A549 (cell line): ENCODE results near the gene SETD1B. TPM values are rescaled to one million over a fixed set of nuclear protein-coding genes. Genes with fewer than 3 reads are reported as not detected.

Experiments used
- ATOH8 ChIP-seq: fragments of 250-450 bp; sonication (Bioruptor Pico); IDR thresholded peaks from 2 replicates; pipeline ENCODE4 v1.5.0; 2020; ENCODE audit warnings: low read depth, mild to moderate bottlenecking, moderate library complexity
- CBX2 ChIP-seq: fragments of 200-600 bp; sonication (generic); IDR thresholded peaks from 2 replicates; pipeline ENCODE4 v1.6.1; 2016; ENCODE audit warnings: low read depth, mild to moderate bottlenecking, borderline replicate concordance
- CHD2 ChIP-seq: fragments of 150-350 bp; IDR thresholded peaks from 2 replicates; pipeline ENCODE4 v1.6.1; 2014; ENCODE audit warnings: low read length; ENCODE audit not compliant: partially characterized antibody
- CHD4 ChIP-seq: fragments of 200-600 bp; sonication (generic); IDR thresholded peaks from 2 replicates; pipeline ENCODE4 v1.6.1; 2016; ENCODE audit warnings: antibody characterized with exemption, mild to moderate bottlenecking, borderline replicate concordance
- CTCF ChIP-seq: fragments of >200 bp; sonication (Bioruptor Twin); formaldehyde crosslinking; IDR thresholded peaks from 3 replicates; pipeline ENCODE4 v1.5.1; 2016
- E2F6 ChIP-seq: IDR thresholded peaks from 2 replicates; pipeline ENCODE4 v1.6.1; 2012; ENCODE audit warnings: low read depth, borderline replicate concordance
- EHF ChIP-seq: fragments of 250-450 bp; sonication (Bioruptor Pico); IDR thresholded peaks from 2 replicates; pipeline ENCODE4 v1.5.0; 2020; ENCODE audit warnings: mild to moderate bottlenecking
- EHMT2 ChIP-seq: fragments of 200-600 bp; sonication (generic); IDR thresholded peaks from 2 replicates; pipeline ENCODE4 v1.6.1; 2016; ENCODE audit warnings: antibody characterized with exemption, low read depth, mild to moderate bottlenecking, moderate library complexity
- FOSB ChIP-seq: fragments of 250-450 bp; sonication (Bioruptor Pico); IDR thresholded peaks from 2 replicates; pipeline ENCODE4 v1.5.0; 2020; ENCODE audit warnings: mild to moderate bottlenecking, moderate library complexity
- HDAC2 ChIP-seq: fragments of 200-600 bp; sonication (generic); IDR thresholded peaks from 2 replicates; pipeline ENCODE4 v1.6.1; 2016
- HES2 ChIP-seq: fragments of >200 bp; sonication (Bioruptor Twin); formaldehyde crosslinking; IDR thresholded peaks from 2 replicates; pipeline ENCODE4 v1.6.1; 2016
- HMGXB4 ChIP-seq: fragments of 250-450 bp; sonication (Bioruptor Pico); IDR thresholded peaks from 2 replicates; pipeline ENCODE4 v1.5.0; 2021; ENCODE audit warnings: mild to moderate bottlenecking, moderate library complexity, borderline replicate concordance
- HOXA7 ChIP-seq: fragments of 250-450 bp; sonication (Bioruptor Pico); IDR thresholded peaks from 2 replicates; pipeline ENCODE4 v1.5.0; 2020; ENCODE audit warnings: mild to moderate bottlenecking, moderate library complexity
- JUN ChIP-seq, 2 experiments: fragments of >200 bp; sonication (Bioruptor Twin); formaldehyde crosslinking; IDR thresholded peaks; 2 replicates in 1 of 2; 3 replicates in 1 of 2; pipeline ENCODE4 v1.6.1; 2016 to 2017
- JUNB ChIP-seq: fragments of >200 bp; sonication (Bioruptor Twin); formaldehyde crosslinking; IDR thresholded peaks from 2 replicates; pipeline ENCODE4 v1.6.1; 2016
- KDM1A ChIP-seq: fragments of 200-600 bp; sonication (generic); IDR thresholded peaks from 2 replicates; pipeline ENCODE4 v1.6.1; 2016; ENCODE audit warnings: low read depth, mild to moderate bottlenecking
- MAZ ChIP-seq: fragments of 150-350 bp; IDR thresholded peaks from 2 replicates; pipeline ENCODE4 v1.6.1; 2014; ENCODE audit warnings: antibody characterized with exemption, low read depth, low read length, borderline replicate concordance
- NFE2L2 ChIP-seq: fragments of 150-350 bp; conservative IDR thresholded peaks from 2 replicates; pipeline ENCODE4 v1.6.1; 2014; ENCODE audit warnings: low read length
- PBX3 ChIP-seq: IDR thresholded peaks from 2 replicates; pipeline ENCODE4 v1.6.1; 2012
- POLR2A ChIP-seq: IDR thresholded peaks from 2 replicates; pipeline ENCODE4 v1.6.1; 2012; ENCODE audit warnings: mild to moderate bottlenecking, low read length
- POLR2AphosphoS2 ChIP-seq: conservative IDR thresholded peaks from 2 replicates; pipeline ENCODE4 v1.6.1; 2012; ENCODE audit warnings: low read length, improper control_type of control experiment, inconsistent platforms
- RARB ChIP-seq: fragments of 250-450 bp; sonication (Bioruptor Pico); IDR thresholded peaks from 2 replicates; pipeline ENCODE4 v1.8.0; 2021; ENCODE audit warnings: mild to moderate bottlenecking, moderate library complexity
- RCOR1 ChIP-seq: fragments of 150-350 bp; IDR thresholded peaks from 2 replicates; pipeline ENCODE4 v1.6.1; 2014; ENCODE audit warnings: antibody characterized with exemption, low read length, low read depth
- REST ChIP-seq: fragments of 200-600 bp; sonication (generic); IDR thresholded peaks from 2 replicates; pipeline ENCODE4 v1.6.1; 2016; ENCODE audit warnings: antibody characterized with exemption, mild to moderate bottlenecking, moderate library complexity
- RNF2 ChIP-seq: fragments of 200-600 bp; sonication (generic); IDR thresholded peaks from 2 replicates; pipeline ENCODE4 v1.6.1; 2016; ENCODE audit warnings: low read depth, mild to moderate bottlenecking, antibody characterized with exemption, moderate library complexity, borderline replicate concordance
- TFCP2L1 ChIP-seq: fragments of 250-450 bp; sonication (Bioruptor Pico); IDR thresholded peaks from 2 replicates; pipeline ENCODE4 v1.5.0; 2021; ENCODE audit warnings: mild to moderate bottlenecking
- USF2 ChIP-seq: fragments of 450-650 bp; IDR thresholded peaks from 2 replicates; pipeline ENCODE4 v1.6.1; 2014; ENCODE audit warnings: antibody characterized with exemption
- ZC3H11A ChIP-seq: fragments of 450-650 bp; IDR thresholded peaks from 2 replicates; pipeline ENCODE4 v1.6.1; 2014; ENCODE audit warnings: antibody characterized with exemption, mild to moderate bottlenecking
- ZFP36 ChIP-seq: fragments of 450-650 bp; IDR thresholded peaks from 2 replicates; pipeline ENCODE4 v1.6.1; 2014; ENCODE audit warnings: borderline replicate concordance; ENCODE audit not compliant: partially characterized antibody
- ZNF302 ChIP-seq: fragments of 250-450 bp; sonication (Bioruptor Pico); IDR thresholded peaks from 2 replicates; pipeline ENCODE4 v1.9.0; 2021; ENCODE audit warnings: inconsistent platforms, mild to moderate bottlenecking, moderate library complexity
- ZSCAN20 ChIP-seq: fragments of 250-450 bp; sonication (Bioruptor Pico); IDR thresholded peaks from 2 replicates; pipeline ENCODE4 v1.8.0; 2022; ENCODE audit warnings: mild to moderate bottlenecking, moderate library complexity
- polyA plus RNA-seq, 4 experiments: library from polyadenylated mRNA; depleted of rRNA in 3 of 4; stranded (reverse); fragments of >200 nt; fragmentation: RNase III in 1 of 4; extraction: RNeasy Plus Mini Kit Qiagen cat#74134 plus additional on column Dnase treatment in 1 of 4; gene quantifications; 2 replicates in 3 of 4; 3 replicates in 1 of 4; pipeline ENCODE4 v1.2.3, GENCODE V29; 2011 to 2017

SETD1B gene
- polyA plus RNA-seq, 2 of the 4 experiments (the other 2 are of a cell fraction), result 1.1 to 8.6 TPM

GRCh38 chr12:121802843-121803698 is 738 bp upstream of the SETD1B start (continued):
- TF ChIP-seq PBX3 (no peak), RARB (CRISPR knock-in tag) (0 out of 2 replicates have a peak, but pooled peaks have one; percentile 24), TFCP2L1 (CRISPR knock-in tag) (no peak), CBX2 (no peak), HOXA7 (CRISPR knock-in tag) (no peak), USF2 (no peak), ZNF302 (CRISPR knock-in tag) (no peak), CHD2 (peak; percentile 73), ZC3H11A (no peak), JUN (IDR thresholded peaks at IDR 0.05) (peak; percentile 81 to 83; a peak in 4 of 5 replicates), FOSB (0 out of 2 replicates have a peak, but pooled peaks have one; percentile 68), POLR2AphosphoS2 (no peak), KDM1A (no peak), EHF (no peak; the same call in 1 of the 2 replicates), ZSCAN20 (CRISPR knock-in tag) (no peak), RCOR1 (no peak), NFE2L2 (no peak), CHD4 (no peak), REST (peak; percentile 77), ZFP36 (no peak), E2F6 (peak; percentile 16; the same call in 1 of the 2 replicates), JUNB (no peak), RNF2 (no peak), ATOH8 (CRISPR knock-in tag) (no peak), CTCF (no peak), EHMT2 (no peak), MAZ (no peak), POLR2A (peak; percentile 53), HES2 (no peak), HMGXB4 (CRISPR knock-in tag) (no peak), HDAC2 (no peak)
